Jurkat, Clone E6-1 (cell line): ENCODE measurements around the gene VRTN. TPM values are rescaled to one million over a fixed set of nuclear protein-coding genes. Genes with fewer than 3 reads are reported as not detected.
A peak's percentile ranks its signal among the peaks of the same experiment; 100 is the strongest.
"Not testable (repeated sequence)": the region's sequence is repeated elsewhere in the genome, so short reads cannot be mapped to it uniquely, and the experiment has no call there.

Experiments used
- DNase-seq: peaks from one replicate; pipeline ENCODE4 v3.0.0-alpha.2; 2011; ENCODE audit warnings: low read depth, low spot score
- H3K4me3 ChIP-seq: 2 replicates; pipeline ENCODE4 v1.5.1; 2011; ENCODE audit warnings: mild to moderate bottlenecking, low read length, control low read depth, moderate library complexity
- polyA plus RNA-seq: library from polyadenylated mRNA; unstranded; fragments of >200 nt; gene quantifications from one replicate; pipeline ENCODE4 v1.2.1, GENCODE V29; 2012; ENCODE audit warnings: missing spikeins; ENCODE audit not compliant: insufficient read length, insufficient read depth

VRTN gene, protein sequence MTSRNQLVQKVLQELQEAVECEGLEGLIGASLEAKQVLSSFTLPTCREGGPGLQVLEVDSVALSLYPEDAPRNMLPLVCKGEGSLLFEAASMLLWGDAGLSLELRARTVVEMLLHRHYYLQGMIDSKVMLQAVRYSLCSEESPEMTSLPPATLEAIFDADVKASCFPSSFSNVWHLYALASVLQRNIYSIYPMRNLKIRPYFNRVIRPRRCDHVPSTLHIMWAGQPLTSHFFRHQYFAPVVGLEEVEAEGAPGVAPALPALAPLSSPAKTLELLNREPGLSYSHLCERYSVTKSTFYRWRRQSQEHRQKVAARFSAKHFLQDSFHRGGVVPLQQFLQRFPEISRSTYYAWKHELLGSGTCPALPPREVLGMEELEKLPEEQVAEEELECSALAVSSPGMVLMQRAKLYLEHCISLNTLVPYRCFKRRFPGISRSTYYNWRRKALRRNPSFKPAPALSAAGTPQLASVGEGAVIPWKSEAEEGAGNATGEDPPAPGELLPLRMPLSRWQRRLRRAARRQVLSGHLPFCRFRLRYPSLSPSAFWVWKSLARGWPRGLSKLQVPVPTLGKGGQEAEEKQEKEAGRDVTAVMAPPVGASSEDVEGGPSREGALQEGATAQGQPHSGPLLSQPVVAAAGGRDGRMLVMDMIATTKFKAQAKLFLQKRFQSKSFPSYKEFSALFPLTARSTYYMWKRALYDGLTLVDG
- polyA plus RNA-seq, result not detected

DNA sequence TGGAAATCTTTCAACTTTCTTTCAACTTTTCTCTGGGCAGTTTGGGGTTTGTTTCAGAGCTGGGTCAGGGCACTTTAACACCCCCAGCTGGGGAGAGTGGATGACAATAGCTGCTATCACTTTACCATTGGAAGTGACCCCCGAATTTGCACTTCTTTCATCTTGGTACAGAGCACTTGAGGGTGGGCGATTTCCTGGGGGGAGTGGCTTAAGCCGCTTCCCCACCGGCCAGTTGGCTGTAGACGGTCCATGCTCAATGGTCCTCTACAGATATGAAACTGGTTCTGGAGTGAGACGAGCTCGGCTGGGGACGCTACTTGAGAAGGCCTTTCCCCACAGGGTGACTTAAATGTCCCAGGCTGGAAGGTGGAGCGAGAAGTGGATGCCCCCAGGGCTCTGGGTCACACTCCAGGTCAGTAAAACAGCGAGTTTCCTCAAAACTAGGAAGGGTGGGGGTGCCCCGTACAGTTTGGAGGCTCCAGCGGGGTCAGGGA is at the start of gene VRTN:
Gene VRTN, plus strand, starts transcription at position 231 of the 494 bp plus-strand sequence. CDS start 8,313 bp downstream, outside the sequence.
- no peak for DNase-seq
- H3K4me3 ChIP-seq, result no peak within 1 kb of the TSS

DNA sequence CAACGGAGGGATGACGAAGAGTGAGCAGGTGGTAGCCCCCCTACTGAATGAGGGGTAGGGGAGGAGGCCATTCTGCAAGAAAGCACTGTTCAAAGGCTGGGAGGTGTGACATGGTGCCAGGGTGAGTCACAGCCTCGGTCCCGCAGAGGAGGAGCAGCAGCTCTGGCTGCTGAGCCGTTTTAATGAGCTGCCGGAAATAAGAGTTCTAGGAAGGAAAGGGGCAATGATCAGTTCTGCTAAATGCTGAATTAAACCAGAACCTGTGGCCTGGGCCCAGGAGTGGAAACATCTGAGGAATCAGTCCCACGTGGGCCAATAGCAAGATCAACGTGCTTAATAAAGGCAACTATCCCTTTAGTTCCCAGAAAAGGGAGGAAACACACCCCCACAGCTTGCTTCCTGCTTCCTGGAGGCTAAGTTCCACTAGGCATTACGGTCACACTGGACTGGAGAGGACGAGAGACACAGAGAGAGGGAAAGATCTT is 49.2 kb upstream of the VRTN start:
- DNase-seq, result no peak
- no peak overlapping the region for H3K4me3 ChIP-seq

DNA sequence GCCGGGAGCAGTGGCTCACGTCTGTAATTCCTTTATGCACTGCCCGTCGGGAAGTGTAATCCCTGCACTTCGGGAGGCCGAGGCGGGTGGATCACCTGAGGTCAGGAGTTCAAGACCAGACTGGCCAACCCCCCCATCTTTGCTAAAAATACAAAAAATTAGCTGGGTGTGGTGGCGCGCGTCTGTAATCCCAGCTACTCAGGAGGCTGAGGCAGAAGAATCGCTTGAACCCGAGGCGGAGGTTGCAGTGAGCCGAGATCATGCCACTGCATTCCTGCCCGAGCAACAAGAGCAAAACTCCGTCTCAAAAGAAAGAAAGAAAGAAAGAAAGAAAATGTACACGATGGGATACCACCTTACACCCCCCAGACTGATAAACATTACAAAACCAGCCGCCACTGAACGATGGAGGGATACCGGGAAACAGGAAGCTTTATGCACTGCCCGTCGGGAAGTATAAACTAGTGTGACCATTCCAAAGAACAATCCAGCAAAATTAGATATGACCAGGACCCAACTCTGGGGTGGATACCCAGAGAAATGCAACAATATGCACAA is 46.6 kb upstream of the VRTN start:
- no peak for DNase-seq
- H3K4me3 ChIP-seq, result peak overlapping the region; percentile 91

DNA sequence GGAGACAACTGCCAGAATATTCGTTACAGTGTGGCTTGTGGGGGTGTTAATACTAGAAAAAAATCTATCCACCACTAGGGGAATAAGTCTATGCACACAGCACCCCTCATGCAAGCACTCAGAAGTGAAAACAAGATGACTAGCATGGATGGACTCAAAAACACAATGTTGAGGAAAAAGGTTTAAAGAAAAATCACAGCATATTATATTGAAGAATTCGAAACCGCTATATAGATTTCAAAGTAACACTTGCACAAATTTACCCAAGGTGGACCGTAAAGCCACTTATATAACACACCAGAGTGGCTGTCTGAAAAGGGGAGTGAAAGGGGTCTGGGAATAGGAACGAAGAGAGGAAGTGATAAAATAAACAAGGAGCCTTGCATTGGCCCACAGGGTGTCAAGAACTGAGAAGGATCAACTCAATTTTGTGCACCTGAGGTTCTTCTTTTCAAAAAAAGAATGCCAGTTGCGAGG is 46.1 kb upstream of the VRTN start:
- peak; percentile 64 for DNase-seq

DNA sequence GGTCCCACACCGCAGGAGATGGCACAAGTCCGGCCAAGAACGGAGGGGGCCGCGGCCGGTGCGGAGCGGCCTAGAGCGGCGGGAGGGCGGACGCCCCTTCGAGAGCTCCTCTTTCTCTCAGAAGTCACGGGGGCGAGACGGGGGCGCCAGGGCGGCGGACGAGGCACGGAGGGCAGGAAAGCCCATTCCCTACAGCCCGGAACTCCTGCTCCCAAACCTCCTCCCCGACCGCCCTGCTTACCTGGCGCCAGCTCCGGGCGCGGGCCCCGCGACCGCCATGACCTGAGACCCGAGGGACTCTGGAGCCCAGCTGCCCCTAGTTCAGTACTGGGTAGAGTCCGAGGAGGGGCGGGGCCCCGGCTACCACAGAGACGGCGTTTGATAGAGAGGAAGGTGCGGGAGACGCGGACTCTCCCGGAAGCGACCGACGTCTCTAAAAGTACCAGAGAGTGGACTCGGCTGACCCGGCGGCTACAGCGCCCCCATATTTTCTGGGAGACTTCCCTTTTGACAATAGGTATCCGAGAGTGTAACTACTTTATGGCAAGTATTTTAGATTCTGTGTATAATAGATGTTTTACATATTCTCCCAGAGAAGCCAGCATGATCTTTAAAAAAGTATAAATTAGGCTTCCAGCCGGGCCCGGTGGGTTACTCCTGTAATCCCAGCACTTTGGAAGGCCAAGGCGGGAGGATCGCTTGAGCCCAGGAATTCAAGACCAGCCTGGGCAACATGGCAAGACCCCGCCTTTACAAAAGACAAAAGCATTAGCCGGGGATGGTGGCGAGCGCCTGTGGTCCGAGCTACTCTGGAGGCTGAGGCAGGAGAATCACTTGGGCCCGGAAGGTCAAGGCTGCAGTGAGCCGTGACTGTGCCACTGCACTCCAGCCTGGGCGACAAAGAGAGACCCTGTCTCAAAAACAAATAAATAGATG is 45.4 kb upstream of the VRTN start, which contains the start of gene ABCD4:
Gene ABCD4, minus strand, starts transcription at position 301 of the 936 bp plus-strand sequence. Its CDS starts 22 bp downstream, at position 279.
- peak within 1 kb of the TSS; percentile 91 for H3K4me3 ChIP-seq
- DNase-seq, result peak; percentile 78

More for the DNA sequence above, 46.1 kb upstream of the VRTN start:
- H3K4me3 ChIP-seq, result peak overlapping the region; percentile 91

DNA sequence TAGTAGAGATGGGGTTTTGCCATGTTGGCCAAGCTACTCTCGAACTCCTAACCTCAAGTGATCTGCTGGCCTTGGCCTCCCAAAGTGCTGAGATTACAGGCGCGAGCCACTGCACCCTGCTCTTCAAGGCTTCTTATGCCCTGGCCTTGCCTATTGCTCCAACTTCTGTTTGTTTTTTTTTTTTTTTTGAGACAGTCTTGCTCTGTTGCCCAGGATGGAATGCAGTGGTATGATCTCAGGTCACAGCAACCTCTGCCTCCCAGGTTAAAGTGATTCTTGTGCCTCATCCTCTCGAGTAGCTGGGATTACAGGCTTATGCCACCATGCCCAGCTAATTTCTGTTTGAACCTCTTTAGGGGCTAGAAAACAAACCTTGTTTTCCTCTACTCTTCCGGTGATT is 39.6 kb upstream of the VRTN start:
- H3K4me3 ChIP-seq, result no peak overlapping the region
- no peak for DNase-seq

DNA sequence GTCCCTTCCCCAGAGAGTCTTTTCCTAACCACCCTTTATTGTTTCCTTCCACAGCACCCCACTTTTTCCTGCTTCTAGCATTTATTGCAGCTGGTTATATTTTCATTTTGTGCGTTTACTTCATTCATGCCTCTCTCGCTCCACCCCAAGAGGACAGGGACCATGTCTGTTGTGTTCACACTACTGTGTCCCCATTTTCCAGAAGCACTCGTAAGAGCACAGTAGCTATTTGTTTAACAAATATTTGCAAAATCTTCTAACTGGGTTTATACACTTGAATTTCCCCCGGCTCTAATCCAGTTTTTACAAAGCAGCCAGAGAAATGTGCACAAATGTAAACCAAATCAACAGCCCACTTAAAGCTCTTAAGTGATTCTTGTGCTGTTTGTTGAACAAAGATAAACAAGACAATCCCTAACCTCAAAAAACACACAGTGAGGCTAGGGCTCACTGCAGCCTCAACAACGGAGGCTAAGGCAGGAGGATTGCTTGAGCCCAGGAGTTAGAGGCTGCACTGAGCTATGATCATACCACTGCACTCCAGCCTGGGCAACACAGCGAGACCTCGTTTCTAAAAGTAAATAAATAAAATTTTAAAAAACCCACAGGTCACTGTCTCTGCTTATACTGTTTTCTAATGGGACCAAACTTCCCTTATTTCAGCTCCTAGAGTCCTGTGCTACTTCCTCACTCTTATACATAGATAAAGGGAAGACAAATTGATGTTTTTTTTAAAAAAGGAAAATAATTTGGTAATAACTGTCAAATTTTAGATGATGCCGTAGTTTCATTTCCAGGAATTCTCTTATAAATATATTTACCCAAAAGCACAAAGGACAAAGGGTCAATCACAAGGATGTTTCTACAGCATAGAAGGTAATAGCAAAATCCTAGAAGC is 38.9 kb upstream of the VRTN start:
- DNase-seq, result no peak
- H3K4me3 ChIP-seq, result no peak overlapping the region

DNA sequence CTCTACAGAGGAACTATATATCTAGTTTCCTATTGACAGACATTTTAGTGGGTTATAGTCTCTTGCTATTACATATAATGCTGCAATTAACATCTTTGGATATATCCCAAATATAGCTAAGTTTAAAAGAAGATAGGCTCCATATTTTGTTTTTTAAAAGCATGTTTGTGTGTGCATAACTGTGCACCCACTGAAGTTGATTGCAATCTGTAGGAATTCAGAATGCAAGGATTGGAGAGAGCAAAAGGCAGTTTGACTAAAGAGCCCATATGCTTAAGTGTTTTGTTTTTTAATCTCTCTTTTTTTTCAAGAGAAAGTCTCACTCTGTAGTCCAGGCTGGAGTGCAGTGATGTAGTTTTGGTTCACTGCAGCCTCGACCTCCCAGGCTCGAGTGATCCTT is 36.1 kb upstream of the VRTN start:
- DNase-seq, result no peak
- H3K4me3 ChIP-seq, result no peak overlapping the region

DNA sequence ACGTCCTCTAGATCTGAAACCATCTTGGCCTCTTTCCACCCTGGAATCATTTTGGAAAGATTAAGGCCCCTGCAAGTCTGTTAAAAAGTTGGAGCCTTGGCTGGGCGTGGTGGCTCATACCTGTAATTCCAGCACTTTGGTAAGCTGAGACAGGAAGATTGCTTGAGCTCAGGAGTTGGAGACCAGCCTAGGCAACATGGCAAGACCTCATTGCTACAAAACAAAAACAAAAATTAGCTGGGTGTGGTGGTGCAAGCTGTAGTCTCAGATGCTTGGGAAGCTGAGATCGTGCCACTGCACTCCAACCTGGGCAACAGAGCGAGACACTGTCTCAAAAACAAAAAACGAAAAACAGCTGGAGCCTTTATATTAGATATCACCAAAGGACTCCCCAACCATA is 34.7 kb upstream of the VRTN start:
- H3K4me3 ChIP-seq, result no peak overlapping the region
- DNase-seq, result no peak

DNA sequence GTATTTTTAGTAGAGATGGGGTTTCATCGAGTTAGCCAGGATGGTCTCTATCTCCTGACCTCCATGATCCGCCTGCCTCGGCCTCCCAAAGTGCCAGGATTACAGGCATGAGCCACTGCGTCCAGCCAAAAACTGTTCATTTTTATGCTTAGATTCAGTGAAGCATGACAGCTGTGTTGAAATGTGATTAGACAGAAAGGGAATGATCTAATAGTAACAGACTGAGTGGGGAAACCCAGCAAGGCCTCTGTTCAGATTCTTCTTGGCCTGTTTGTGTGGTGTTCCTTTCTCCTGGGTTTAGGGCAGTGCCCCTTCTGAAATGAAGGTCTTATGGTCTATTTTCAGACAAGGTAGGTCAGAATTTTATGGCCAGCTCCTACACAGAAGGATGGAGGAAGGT is 33.7 kb upstream of the VRTN start:
- H3K4me3 ChIP-seq, result no peak overlapping the region
- DNase-seq, result no peak

DNA sequence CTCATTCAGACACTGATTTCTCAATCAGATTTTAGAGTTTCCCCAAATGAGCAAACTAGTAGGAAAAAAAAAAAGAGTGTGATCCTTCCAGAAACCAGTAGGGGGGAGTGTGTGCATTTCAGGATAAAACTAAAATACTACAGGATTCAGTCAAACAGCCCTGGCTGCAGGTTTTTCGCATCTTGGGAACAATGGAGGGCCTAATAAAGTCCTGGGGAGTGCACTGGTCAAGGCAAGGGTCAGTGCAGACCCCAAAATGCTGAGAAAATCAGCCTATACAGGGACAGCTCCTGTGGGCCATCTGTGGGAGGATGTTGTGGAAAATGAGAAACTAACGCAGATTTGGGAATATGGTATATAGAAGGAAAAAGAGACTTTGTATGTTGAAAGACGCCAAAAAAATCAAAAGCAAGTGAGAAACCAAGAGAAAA is 23.3 kb upstream of the VRTN start:
- DNase-seq, result peak; percentile 19

DNA sequence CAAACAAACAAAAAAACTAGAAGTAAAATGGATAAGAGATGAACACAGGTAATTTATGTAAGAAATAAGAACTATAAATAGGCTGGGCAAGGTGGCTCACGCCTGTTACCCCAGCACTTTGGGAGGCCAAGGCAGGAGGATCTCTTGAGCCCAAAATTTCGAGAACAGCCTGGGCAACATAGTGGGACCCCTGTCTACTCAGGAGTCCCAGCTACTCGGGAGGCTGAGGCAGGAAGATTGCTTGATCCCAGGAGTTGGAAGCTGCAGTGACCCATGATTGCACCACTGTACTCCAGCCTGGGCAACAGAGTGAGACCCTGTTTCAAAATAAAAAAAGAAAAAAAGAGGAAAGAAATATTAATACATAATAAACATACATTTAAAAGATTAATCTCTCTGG is 22.8 kb upstream of the VRTN start:
- DNase-seq, result no peak
- no peak overlapping the region for H3K4me3 ChIP-seq

More for the DNA sequence above, 23.3 kb upstream of the VRTN start:
- H3K4me3 ChIP-seq, result no peak overlapping the region

DNA sequence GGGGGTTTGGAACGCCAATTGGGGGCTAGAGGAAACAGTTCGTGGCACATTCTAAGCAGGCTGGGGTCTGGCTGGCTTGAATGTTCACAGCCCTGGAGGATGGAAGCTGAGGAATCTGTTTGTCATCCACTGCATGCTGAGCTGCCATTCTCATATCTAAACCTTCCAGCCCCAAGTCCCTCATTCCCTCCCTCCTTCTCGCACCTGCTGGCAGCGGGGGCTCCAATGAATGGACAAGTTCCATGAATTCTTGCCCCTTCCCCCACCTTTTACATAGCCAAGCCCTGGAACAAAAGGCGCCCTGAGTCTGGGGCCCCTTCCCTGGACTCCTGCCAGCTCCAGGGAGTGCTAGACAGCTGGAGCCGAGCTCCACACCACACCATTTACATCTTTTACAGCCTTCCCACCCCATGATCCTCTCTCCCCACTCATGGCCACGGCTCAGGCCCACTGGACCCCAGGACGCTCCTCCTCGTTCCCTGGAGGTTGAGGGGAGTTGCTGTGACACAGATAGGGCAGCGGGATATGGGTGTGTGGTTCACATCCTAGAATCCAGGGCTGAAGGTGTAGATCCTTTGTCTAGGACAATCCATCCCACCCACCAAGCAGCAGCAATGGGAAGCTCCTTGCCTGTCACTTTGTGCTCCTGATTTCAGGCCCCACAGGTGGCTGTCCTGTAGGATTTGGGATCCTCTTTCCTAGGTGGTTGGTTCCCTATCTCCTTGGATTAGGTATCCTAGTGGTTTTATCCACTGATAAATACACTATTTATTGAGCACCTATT is 21.7 kb upstream of the VRTN start:
- no peak for DNase-seq
- H3K4me3 ChIP-seq, result no peak overlapping the region

DNA sequence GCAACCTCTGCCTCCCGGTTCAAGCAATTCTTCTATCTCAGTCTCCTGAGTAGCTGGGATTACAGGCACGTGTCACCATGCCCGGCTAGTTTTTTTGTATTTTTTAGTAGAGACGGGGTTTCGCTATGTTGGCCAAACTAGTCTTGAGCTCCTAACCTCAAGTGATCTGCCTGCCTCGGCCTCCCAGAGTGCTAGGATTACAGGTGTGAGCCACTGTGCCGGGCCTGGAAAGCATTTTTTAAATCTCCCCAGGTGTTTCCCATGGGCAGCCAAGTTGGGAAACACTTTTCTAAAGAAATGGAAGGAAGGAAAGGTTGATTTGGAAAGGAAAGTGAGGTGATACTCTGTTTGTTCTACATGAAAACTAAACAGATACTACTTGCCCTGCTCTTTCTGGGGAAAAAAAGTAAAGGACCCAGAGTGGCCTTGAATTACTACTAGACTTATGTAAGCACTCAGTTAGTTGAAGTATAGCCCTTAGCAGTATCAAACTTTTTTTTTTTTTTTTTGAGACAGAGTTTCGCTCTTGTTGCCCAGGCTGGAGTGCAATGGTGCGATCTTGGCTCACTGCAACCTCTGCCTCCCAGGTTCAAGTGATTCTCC is 18.2 kb upstream of the VRTN start:
- not testable (repeated sequence) for H3K4me3 ChIP-seq, DNase-seq

DNA sequence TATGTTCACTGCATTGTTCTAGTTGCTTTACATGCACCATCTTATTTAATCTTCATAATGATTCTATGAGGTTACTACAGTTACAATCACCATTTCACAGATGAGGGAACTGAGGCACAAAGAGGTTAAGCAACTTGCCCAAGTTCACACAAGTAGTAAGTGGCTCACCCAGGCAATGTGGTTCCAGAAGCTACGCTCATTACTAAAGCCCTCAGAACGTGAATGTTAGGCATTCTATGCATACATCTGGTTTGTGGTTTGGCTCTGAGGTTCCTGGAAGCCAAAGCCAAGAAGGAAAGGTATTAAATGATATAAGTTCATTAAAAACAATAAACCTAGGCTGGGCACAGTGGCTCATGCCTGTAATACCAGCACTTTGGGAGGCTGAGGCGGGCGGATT is 14.4 kb upstream of the VRTN start:
- DNase-seq, result peak; percentile 7
- H3K4me3 ChIP-seq, result no peak overlapping the region

DNA sequence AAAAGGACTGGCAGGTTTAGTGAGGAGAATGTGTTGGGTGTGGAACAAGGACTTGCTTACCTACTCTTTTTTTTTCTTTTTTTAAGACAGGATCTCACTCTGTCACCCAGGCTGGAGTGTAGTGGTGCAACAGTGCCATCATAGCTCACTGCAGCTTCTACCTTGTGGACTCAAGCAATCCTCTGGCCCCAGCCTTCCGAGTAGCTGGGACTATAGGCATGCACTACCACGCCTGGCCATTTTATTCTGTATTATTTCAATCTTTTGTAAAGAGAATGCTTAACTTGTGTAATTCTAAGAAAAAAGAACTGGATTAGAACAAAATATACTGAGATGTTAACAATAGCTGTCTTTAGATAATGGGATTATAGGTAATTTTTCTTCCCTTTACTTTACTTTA is 1.9 kb upstream of the VRTN start:
- no peak overlapping the region for H3K4me3 ChIP-seq
- DNase-seq, result no peak
